Left ventricle myocardium inferior (tissue), 1 donor: ENCODE measurements around the gene FAM120B. TPM values are rescaled to one million over a fixed set of nuclear protein-coding genes. Genes with fewer than 3 reads are reported as not detected.

Experiments used
- DNase-seq: peaks from one replicate; pipeline ENCODE4 v3.0.0-alpha.2; 2020
- H3K27ac ChIP-seq: fragments of 200-600 bp; replicated peaks from 2 replicates; pipeline ENCODE4 v1.8.0; 2021
- H3K27me3 ChIP-seq: fragments of 200-600 bp; 2 replicates; pipeline ENCODE4 v1.8.0; 2021; ENCODE audit warnings: low read depth
- H3K36me3 ChIP-seq: fragments of 200-600 bp; 2 replicates; pipeline ENCODE4 v1.8.0; 2021
- H3K4me1 ChIP-seq: fragments of 200-600 bp; 2 replicates; pipeline ENCODE4 v1.8.0; 2021
- H3K4me3 ChIP-seq: fragments of 200-600 bp; 2 replicates; pipeline ENCODE4 v1.8.0; 2021; ENCODE audit warnings: mild to moderate bottlenecking, moderate library complexity
- H3K9me3 ChIP-seq: fragments of 200-600 bp; replicated peaks from 2 replicates; pipeline ENCODE4 v1.8.0; 2021
- intact Hi-C: fragments of 100-400 bp; cut with micrococcal nuclease; formaldehyde crosslinking; loops from one replicate; pipeline ENCODE4 v1.11.0; 2022
- total RNA-seq: library from RNA; stranded (reverse); fragmentation: NEBNext Ultra II Directional; extraction: Animal tissue kit (Norgen Biotek cat#: 25700); gene quantifications from one replicate; pipeline ENCODE4 v1.2.1, GENCODE V29; 2021
- TF ChIP-seq, protein P1 (sequence below): fragments of 200-600 bp; IDR thresholded peaks from 2 replicates; pipeline ENCODE4 v1.8.0; 2021; ENCODE audit warnings: antibody characterized with exemption, mild to moderate bottlenecking, borderline replicate concordance
- donor health status: DM: no; HTN: yes; CAD: no; lungs with severe emphysema.

FAM120B gene
- total RNA-seq, 1 donor from 2014 or later, result 20.1 TPM

DNA sequence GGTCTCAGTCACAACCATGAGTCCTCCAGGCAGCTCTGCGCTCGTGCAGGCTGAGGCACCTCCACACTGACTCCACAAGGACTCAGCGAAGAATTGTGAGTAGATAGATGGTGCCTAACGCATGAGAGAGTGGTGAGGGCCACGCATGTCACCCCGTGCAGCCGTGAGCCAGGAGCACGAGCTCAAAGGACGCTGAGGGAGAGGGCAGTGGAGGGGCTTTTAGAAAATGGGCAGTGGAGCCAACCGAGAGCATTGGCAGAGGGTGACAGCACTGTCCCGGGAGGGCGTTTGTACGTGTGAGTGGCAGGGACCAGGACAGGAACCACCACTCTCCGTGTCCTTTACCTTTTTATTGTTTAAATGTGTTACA lies 141.0 kb downstream of the FAM120B start:
- no peak for DNase-seq
- Histone ChIP-seq H3K27me3 (peaks cover 4% of the 10 kb centered on the region), H3K4me1 (no peaks in the 10 kb centered on the region), H3K27ac (no peak overlapping the region), H3K4me3 (no peak overlapping the region), H3K36me3 (no peaks in the 10 kb centered on the region), H3K9me3 (no peaks in the 10 kb centered on the region)
- TF ChIP-seq, protein P1, sequence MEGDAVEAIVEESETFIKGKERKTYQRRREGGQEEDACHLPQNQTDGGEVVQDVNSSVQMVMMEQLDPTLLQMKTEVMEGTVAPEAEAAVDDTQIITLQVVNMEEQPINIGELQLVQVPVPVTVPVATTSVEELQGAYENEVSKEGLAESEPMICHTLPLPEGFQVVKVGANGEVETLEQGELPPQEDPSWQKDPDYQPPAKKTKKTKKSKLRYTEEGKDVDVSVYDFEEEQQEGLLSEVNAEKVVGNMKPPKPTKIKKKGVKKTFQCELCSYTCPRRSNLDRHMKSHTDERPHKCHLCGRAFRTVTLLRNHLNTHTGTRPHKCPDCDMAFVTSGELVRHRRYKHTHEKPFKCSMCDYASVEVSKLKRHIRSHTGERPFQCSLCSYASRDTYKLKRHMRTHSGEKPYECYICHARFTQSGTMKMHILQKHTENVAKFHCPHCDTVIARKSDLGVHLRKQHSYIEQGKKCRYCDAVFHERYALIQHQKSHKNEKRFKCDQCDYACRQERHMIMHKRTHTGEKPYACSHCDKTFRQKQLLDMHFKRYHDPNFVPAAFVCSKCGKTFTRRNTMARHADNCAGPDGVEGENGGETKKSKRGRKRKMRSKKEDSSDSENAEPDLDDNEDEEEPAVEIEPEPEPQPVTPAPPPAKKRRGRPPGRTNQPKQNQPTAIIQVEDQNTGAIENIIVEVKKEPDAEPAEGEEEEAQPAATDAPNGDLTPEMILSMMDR, result no peak
- intact Hi-C loops, result no loop called here

DNA sequence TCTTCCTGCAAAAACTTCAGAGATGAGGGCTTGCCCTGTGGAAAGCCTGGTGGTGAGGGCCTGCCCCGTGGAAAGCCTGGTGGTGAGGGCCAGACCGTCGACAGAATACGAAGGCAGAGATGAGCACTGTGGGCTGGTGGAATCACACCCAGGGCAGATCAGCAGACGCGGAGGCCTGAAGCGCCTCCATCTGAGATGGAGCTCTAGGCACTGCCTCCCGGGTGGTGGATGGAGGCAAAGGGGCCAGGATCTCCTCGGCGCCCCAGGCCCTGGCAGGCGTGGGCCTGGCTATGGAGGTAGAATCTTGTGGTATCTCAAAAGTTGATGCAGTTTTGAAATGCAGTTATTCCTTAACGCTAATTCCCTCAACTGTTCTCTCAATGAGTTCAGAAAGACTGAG lies 141.8 kb downstream of the FAM120B start:
- Histone ChIP-seq H3K9me3 (no peaks in the 10 kb centered on the region), H3K27me3 (peaks cover 4% of the 10 kb centered on the region), H3K4me3 (no peak overlapping the region), H3K36me3 (no peaks in the 10 kb centered on the region), H3K4me1 (no peaks in the 10 kb centered on the region), H3K27ac (no peak overlapping the region)
- TF ChIP-seq, protein P1, result no peak
- no peak for DNase-seq
- intact Hi-C loops, result no loop called here

DNA sequence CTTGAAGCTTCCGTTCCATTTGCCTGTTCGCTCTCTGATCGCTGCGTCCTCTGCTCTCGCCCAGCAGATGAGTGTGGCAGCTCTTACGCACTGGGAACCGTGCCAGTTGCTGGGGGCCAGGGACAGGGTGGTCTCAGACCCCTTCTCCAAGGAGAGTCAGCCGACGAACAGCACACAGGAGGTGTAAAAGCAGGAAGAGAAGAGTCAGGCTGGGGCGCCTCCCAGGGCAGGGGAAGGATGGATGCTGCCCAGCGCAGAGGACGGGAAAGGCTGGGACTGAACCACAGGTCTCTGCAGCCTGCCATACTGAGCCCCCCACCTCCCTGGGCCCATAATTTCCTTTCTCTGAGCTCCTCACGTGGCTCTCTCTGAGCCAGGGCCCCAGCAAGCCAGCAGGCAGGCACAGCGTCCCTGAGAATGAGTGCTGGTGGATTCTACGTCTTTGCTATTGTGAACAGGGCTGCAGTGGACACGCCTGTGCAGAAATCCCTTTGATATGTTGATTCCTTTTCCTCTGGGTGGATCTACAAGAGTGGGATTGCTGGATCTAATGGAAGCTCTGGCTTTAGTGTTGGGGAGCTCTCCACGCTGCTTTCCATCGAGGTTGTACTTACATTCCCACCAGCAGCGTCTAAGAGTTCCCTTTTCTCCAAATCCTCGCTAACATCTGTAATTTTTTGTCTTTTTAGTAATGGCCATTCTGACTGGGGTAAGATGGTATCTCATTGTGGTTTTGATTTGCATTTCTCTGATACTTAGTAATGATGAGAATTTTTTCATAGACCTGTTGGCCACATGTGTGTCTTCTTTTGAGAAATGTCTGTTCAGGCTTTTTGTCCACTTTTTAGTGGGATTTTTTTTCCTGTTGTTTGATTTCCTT lies 142.4 kb downstream of the FAM120B start:
- Histone ChIP-seq H3K9me3 (no peaks in the 10 kb centered on the region), H3K36me3 (no peaks in the 10 kb centered on the region), H3K4me1 (no peaks in the 10 kb centered on the region), H3K27me3 (peaks cover 4% of the 10 kb centered on the region), H3K27ac (no peak overlapping the region), H3K4me3 (no peak overlapping the region)
- TF ChIP-seq, protein P1, result no peak
- DNase-seq, result no peak
- intact Hi-C loops, result no loop called here

DNA sequence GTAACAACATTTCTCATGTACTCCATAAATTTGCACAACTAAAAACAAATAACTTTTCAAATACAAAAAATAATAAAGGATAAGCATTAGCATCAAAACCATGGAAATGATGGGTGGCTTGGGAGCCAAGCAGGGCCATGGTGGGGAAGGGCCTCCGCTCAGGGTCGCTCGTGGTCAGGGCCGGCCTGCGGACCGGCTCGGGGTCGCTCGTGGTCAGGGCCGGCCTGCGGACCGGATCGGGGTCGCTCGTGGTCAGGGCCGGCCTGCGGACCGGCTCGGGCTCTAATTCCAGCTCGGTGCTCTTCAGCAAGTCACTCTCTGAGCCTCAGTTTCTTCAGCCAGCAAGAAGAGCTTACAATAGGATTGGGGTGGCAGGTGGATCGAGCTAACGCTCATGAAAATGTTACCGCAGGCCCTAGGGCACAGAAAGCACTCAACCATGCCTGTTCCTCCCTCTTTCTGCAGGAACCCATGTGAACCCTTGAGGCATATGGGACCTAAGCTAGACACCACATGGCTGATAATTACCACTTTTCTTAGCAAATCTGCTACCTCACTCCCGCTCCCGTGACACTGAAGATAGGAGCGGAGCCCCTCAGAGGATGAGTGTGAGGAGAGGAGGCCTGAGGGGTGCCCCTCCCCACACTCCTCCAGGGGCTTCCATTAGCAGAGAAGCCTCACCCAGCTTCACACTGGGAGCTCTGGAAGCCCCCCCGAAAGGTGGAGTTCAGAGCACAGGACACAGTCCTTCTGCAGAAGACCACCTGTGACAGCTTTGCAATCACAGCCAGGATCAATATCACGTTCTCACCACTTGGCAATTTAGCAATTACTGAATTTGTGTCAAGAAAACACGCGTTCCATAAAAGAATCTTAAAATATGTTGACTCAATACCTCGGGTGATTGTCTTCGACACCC lies 143.5 kb downstream of the FAM120B start:
- Histone ChIP-seq H3K9me3 (no peaks in the 10 kb centered on the region), H3K27me3 (peaks cover under 1% of the 10 kb centered on the region), H3K27ac (no peak overlapping the region), H3K4me3 (no peak overlapping the region), H3K36me3 (no peaks in the 10 kb centered on the region), H3K4me1 (peaks cover 4% of the 10 kb centered on the region)
- intact Hi-C loops, result no loop called here
- TF ChIP-seq, protein P1, result no peak
- DNase-seq, result no peak

DNA sequence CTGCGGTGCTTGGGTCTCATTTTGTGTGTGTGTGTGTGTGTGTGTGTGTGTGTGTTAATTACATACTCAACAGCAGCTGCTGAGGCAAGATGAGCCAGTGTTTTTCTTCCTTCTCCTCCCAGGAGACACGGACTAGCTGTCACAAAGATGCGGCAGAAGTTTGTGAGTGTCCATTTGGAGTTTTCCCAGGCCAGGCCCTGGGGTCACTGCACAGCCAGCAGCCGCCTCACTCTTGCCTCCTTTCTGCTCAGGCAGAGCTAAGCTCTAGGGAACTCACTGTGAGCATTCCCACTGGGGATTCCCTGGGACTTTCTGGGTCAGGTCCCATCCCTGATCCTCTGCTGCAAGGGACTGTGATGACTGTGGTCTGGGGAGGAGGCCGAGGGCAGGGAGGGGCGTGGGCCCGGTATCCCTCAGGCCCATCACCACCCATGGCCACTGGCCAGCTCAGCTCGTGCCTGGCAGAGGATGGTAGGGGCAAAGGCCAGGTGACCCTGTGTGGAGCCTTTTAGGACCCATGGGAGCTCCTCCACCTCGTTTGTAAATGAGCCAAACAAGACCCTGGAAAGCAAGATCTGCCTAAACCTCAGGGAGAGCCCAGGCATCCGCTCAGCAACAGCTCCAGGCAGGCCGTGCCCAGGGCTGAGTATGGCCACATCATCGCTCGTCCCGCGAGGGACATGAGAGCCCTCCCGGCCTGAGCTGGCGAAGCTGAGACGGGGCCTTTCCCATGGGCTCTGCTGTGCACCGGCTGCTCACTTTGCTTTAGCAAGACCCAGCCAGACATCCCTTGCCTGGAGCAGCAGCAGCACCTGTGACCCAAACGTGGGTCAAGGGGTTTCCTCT lies 144.6 kb downstream of the FAM120B start:
- Histone ChIP-seq H3K36me3 (no peaks in the 10 kb centered on the region), H3K4me3 (no peak overlapping the region), H3K27me3 (no peaks in the 10 kb centered on the region), H3K9me3 (no peaks in the 10 kb centered on the region), H3K4me1 (peaks cover 7% of the 10 kb centered on the region), H3K27ac (no peak overlapping the region)
- intact Hi-C loops, result no loop called here
- DNase-seq, result no peak
- TF ChIP-seq, protein P1, result no peak
